Left ventricle myocardium superior (tissue), 1 donor: ENCODE results near the gene TEPSIN. TPM values are rescaled to one million over a fixed set of nuclear protein-coding genes. Genes with fewer than 3 reads are reported as not detected.

Experiments
- ATAC-seq: fragments of 200-7000 bp; cut with Tn5 transposase; one replicate; pipeline ENCODE4 v1.9.1; 2020; ENCODE audit warnings: mild to moderate bottlenecking, moderate library complexity
- DNase-seq: peaks from one replicate; pipeline ENCODE4 v3.0.0-alpha.2; 2020
- intact Hi-C: fragments of 100-400 bp; cut with micrococcal nuclease; formaldehyde crosslinking; loops from one replicate; pipeline ENCODE4 v1.11.0; 2022
- total RNA-seq: library from RNA; stranded (reverse); fragmentation: NEBNext Ultra II Directional; extraction: Animal tissue kit (Norgen Biotek cat#: 25700); gene quantifications from one replicate; pipeline ENCODE4 v1.2.1, GENCODE V29; 2021
- donor health status: DM: no; HTN: yes; CAD: no; lungs with severe emphysema.

Gene TEPSIN
- total RNA-seq, 1 donor from 2014 or later, result 13.8 TPM

- DNase-seq (peak; percentile 50), ATAC-seq (peak; percentile 61)
- intact Hi-C loops, result no loop called here
Observed at GRCh38 chr17:81179861-81180260, 59.0 kb downstream of the TEPSIN start.

DNA sequence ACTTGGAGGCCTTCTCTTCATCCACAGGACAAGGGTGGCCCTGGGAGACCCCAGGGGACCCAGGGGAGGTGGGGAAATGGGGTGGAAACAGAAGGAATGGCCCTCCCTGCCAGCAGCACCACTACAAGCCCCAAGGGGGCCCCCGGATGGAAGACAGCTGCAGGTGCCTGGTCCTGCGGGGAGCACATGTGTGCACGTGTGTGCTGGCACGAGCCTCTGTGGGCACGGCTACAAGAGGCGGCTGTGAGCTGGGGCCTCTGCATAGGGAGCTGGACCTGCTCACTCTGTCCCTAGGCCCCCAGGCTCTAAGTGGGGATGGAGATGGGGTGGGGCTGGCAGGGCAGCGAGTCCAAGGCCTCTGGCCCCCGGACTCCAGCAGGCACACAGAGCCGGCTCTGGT lies 59.6 kb downstream of the TEPSIN start:
- DNase-seq (no peak), ATAC-seq (no peak)
- intact Hi-C loops, result no loop called here

Other genes starting within 250 kb of the TEPSIN start
- gene CHMP6, start 247.2 kb downstream of the TEPSIN start, total RNA-seq, result 19.5 TPM
- 32.7 TPM for gene BAIAP2, start 203.9 kb downstream of the TEPSIN start, total RNA-seq
- gene PVALEF, start 73.5 kb downstream of the TEPSIN start, total RNA-seq, result 0.20 TPM
- gene AATK, start 72.8 kb downstream of the TEPSIN start, total RNA-seq, result 14.5 TPM
- gene CEP131, start 16.1 kb downstream of the TEPSIN start, total RNA-seq, result 13.6 TPM
- 53.7 TPM for gene NDUFAF8, start 263 bp upstream of the TEPSIN start, total RNA-seq
- 46.6 TPM for gene SLC38A10, start 56.3 kb upstream of the TEPSIN start, total RNA-seq
- 8.6 TPM for gene BAHCC1, start 156.4 kb upstream of the TEPSIN start, total RNA-seq